GM18873 (cell line): ENCODE measurements around the gene ZNF598.

Experiments
- ATAC-seq: cut with Tn5 transposase; IDR thresholded peaks from one replicate; pipeline ENCODE4 v1.9.1; 2021; ENCODE audit warnings: mild to moderate bottlenecking, moderate library complexity, moderate number of reproducible peaks; ENCODE audit not compliant: unreplicated experiment, low FRiP score

Gene ZNF598

DNA sequence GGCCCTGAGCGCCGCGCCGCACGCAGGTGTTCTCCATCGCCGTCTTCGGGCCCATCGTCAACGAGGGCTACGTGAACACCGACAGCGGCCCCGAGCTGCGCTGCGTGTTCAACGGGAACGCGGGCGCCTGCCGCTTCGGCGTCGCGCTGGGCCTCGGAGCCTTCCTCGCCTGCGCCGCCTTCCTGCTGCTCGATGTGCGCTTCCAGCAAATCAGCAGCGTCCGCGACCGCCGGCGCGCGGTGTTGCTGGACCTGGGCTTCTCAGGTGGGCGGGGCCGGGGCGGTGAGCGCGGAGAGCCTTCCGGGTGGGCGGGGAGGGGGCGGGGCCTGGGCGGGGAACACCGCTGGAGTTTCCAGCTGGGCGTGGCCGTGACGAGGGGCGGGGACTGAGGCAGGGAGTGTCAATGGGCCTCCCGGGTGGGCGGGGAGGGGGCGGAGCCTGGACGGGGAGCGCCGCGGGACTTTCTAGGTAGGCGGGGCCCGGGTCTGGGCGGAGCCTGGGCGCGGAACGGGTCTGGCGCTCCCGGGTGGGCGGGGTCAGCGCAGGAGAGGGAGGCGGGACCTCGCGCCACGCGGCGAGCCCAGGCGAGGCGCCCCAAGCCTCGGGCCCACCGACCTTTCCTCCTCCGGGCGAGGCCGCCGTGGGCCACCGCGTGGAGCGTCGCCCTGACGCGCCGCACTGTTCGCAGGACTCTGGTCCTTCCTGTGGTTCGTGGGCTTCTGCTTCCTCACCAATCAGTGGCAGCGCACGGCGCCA, 17.5 kb downstream of the ZNF598 start:
- ATAC-seq = no peak

DNA sequence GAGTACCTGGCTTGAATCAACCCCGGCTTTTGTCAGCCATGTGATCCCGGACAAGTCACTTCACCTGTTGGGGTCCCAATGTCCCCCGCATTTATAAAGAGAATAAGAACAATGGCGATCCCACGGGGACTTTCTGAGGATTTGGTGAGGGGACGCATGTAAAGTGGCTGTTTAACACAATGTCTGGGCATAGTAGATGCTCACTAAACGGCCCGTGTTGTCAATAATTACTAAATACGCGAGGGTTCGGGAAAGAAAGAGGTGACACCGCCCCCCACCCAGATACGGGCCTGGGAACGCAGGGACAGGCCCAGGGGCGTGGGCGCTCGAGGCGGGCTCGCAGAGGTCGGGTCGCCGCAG, 18.1 kb downstream of the ZNF598 start:
- no peak for ATAC-seq

DNA sequence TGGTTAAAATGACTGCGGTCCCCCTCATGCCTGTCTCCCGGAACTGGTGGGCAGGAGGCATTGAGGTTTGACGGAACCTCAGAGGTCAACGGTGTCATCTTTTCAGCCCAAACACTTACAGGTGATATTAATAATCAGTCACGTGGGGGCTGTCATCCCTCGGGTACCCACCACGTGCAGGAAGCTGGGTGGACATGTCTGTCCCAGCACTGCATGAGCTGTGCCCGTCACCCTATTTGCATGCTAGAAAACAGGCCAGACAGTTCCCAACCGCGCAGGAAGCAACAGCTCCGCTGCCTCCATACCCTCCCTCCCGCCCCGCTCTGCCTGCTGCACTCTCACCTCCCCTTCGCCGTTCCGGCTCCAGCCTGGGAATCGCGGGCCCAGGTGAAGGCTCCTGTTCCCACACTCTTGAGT, 18.5 kb downstream of the ZNF598 start:
- peak; percentile 43 for ATAC-seq

DNA sequence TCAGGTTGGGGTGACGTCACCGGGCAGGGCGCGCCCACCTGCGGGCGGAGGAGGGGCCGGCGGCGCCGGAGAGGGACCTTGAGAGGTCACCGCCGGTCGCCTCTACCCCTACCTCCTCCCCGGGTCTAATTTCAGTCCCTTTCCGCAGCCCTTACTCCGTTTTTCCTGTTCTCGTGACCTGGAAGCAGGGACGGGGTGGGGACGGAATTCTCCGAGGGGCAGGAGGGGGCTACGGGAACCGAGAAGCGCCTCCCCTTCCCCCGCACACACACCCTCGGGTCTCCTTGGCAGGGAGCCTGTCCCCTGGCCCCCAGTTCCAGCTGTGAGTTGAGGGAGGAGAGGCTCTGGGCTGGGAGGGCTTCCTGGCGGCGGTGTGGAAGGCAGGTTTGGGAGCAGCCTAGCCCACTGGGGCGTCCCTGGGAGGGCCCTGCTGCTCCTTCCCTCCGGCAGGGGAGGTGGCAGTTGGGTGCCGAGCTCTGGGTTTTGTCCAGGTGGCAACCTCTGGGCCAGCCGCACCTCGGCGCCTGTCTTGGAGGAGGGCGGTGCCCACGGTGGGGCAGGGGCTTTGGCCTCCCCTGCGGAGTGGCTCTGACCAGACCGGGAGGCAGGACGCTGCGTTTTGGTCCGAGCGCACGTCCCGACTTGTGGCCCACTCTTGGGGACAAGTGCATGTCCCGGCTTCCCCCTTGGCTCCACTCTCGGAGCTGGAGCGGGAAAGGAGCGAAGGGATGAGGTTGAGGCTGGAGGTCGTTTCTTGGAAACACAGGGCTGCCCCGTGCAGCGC, 19.1 kb downstream of the ZNF598 start:
- ATAC-seq = no peak

DNA sequence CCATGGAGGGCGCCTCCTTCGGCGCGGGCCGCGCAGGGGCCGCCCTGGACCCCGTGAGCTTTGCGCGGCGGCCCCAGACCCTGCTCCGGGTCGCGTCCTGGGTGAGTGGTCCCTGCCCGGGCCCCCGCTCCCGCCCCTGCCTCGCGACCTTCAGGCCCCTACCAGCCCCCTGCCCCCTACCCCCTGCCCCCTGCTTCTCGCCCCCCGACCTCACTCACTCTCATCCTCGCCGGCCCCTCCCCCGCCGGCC, 19.6 kb downstream of the ZNF598 start:
- no peak for ATAC-seq

DNA sequence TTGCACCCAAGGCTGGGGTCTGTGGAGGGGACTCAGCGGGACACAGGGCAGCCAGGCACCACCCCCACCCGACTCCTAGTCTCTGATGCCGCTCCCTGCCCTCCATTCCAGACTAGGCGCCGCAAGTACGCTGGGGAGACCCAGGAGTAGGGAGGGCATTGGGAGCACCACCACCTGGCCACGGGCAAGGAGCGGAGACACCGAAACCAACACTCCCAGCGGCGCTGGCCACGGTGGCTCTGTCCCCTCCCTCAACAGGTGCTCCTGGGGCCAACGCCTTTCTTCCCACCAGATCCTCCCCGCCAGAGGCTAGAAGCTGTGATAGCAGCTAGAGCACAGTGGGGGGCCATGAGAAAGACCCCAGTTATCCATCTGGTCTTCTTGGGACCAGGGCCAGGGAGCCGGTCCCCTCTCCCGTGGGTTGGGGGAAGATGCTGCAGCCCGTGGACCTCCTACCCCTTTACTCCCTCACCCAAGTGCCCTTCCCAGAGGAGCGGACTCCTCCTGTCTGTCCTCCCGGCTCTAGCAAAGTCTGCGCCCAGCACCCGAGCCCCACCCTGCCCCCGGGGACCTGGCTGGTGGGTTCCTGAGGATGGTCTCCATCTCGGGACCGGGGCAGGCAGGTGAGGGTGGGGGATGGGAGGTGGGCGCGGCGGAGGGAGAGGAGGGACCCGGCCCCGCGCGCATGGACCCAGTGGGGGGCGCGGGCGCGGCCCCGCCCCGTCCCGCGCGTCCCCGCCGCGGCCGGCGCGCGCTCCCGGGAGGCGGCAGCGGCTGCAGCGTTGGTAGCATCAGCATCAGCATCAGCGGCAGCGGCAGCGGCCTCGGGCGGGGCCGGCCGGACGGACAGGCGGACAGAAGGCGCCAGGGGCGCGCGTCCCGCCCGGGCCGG, 20.2 kb downstream of the ZNF598 start, which contains the start of gene SYNGR3:
SYNGR3 (plus strand) TSS at position 762 of the 892 bp plus-strand sequence. CDS start 133 bp downstream, outside the sequence.
- no peak for ATAC-seq

DNA sequence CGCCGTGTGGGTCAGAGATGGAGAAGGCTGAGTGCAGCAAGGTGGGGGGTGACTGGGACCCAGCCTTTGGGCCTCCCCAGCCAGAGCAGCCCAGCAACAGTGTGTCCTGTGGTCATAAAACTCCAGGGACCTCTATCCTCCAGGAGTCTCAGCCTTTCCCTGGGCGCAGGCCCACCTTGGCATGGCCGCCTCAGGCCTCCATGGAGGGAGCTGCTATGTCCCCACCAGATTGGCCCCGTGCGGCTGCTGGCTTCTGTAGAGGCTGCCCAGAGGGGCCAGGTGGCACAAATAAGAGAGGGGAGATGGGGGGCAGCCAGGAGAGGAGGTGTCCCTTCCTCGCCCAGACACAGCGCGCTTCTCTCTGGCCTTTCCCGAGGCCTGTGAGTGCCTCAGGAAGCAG, 22.4 kb downstream of the ZNF598 start:
- ATAC-seq = no peak

DNA sequence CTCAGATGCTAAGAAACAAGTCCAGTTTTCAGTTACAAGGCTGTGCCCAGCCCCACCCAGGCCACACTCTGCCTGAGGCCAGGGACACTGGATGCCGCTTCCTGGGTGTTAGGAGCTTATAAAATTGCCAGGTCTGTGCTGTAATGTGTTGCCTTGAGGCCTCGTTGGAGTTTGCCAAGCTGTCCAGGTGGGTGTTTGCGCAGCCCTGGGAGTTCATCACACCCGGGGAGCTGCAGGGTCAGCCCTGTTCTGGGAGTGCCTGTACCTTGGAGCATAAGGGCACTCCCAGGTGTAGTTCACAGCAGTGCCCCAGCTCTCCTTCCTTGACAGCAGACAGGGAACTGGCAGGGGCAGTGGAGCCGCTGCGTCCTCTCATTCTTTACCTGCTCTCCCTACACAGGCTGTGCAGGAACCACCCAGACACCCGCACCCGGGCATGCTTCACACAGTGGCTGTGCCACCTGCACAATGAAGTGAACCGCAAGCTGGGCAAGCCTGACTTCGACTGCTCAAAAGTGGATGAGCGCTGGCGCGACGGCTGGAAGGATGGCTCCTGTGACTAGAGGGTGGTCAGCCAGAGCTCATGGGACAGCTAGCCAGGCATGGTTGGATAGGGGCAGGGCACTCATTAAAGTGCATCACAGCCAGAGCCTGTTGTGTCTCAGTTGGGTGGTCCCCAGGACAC, 24.0 kb downstream of the ZNF598 start:
- ATAC-seq = no peak

DNA sequence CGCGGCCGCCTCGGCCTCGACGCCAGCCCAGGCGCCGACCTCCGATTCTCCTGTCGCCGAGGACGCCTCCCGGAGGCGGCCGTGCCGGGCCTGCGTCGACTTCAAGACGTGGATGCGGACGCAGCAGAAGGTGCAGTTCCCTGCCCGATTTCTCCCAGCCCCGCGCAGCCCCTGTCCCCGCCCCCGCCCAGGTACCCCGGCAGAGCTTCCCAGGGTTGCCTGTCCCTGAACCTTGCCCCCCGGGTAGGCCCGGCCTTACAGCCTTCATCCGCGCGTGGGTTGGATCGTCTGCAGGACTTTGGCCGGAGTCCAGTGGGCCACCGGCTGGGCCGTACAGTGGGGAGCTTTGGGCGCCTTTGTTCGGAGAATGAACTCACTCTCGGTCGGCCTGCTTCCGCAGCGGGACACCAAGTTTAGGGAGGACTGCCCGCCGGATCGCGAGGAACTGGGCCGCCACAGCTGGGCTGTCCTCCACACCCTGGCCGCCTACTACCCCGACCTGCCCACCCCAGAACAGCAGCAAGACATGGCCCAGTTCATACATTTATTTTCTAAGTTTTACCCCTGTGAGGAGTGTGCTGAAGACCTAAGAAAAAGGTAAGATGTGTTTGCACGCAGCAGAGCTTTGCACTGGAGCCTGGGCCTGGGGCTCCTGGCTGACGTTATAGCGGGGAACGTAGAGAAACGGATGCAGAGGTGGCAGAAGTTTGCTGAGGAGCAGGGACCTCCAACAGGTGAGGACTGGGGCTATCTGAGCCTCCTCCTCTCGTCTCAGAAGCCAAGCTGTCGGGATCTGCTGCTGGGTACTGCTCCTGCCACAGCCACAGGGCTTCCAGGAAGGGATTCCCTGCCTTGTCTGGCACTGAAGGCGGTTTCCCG, 25.0 kb downstream of the ZNF598 start:
- ATAC-seq = no peak

DNA sequence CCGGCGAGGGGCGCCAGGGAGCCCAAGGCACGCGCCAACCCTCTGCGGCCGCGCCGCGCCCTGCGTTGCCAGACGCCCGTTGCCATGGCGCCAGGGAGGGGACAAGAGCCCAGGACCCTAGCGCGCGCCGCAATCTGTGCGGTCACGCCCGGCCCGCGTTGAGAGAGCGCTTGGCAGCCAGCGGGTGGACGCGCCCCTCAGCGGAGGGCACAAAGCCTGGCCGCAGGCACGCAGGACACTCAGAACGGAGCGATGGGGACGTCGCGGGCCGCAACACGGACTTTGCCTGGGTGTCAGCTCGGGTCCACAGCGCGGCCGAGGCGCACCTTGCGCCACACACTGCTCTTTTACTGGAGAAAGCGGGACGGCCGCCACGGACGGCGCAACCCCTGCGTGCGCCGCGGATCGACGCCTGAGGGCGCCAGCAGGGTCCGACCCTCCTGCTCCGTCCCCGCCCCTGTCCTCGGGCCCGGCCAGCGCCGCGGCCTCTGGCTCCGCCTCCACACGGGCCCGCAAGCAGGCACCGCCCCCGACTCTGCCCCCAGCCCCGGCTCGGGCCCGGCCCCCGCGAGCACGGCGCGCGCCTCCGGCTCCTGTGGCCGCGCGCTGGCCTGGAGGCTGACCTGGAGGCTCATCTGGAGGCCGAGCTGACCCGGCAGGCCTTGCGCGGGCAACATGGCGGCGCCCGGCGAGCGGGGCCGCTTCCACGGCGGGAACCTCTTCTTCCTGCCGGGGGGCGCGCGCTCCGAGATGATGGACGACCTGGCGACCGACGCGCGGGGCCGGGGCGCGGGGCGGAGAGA, 25.9 kb downstream of the ZNF598 start, which contains the start of gene GFER:
GFER (plus strand) TSS at position 650 of the 803 bp plus-strand sequence; CDS start at position 676, 26 bp downstream.
- ATAC-seq = peak; percentile 53

DNA sequence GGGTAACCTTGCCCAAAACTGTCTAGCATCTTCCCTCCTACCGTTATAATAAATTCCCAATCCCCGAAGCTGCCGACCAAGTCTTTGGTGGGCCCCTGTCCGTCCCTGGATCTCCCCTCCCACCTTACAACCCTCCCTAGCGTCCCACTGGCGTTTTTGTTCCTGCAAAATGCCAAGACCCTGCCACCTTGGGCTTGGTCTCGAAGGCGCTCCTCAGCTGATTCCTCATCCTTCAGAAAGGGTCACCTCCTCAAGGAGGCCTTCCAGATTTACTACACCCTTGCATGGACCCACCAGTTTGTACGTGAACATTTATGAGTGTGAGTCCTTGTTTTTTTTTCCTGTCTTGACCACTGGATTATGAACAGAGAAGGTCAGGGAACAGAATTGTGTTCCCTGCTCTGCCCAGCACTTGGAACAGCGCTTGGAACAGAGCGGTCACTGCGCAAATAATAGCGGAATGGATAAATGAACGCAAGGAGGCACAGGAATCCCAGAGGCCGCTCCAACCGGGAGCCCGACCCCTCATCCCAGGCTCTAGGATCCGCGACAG, 26.6 kb downstream of the ZNF598 start:
- no peak for ATAC-seq

DNA sequence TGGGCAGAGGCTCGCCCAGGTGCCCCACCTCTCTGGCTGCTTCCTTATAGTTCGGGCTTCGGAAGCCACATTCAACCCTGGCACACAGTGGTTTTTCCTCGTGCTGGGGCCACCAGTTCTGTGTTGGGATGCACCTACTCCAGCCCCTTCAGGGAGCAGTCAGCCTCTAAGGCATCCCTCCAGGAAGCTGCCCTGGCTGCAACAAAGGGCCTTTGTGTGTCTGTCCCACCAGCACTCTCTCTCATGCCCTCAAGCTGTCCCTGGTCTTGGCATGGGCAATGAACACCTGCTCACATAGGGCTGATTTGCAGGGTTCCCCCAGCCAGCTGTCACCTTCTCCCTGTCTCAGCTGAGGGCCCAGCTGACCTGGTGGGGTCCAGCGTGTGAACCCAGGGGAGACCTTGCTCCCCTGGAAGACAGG, 27.6 kb downstream of the ZNF598 start:
- no peak for ATAC-seq

DNA sequence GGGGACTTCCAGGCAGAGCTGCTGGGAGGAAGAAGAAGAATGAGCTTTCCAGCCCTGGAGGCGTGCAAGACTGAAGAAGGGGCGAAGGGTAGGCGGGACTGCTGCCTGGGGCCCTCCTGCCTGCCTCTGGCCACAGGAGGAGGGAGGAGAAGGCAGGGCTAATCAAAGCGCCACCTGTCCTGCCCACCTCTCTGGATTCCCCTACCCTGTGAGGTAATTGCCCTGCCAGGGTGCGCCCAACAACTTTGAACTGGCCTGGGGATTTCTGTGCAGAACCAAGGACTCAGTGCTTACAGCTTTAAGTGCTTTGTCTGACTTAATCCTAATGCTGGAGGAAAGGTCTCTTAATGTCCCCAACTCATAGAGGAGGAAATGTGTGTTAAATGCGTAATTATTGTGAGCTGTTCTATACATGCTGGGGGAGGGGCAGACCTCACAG, 28.2 kb downstream of the ZNF598 start, which contains the start of gene NOXO1:
NOXO1 (minus strand) TSS at position 72 of the 439 bp plus-strand sequence. CDS start 290 bp downstream, outside the sequence.
- ATAC-seq = no peak

DNA sequence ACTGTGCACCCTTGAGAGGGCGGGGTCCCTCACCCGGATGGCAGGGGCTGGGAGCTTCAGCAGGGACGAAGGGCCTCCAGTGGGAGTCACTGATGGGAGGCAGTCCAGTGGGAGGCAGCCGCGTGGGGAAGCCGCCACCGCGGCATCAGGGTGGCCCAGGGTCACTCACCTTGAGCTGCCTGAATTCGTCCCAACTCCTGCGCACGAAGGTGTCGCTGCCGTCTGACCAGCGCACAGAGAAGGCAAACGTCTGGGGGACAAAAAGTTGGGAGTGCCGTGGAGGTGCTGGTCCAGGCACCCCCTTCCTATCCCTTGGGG, 28.9 kb downstream of the ZNF598 start:
- no peak for ATAC-seq

DNA sequence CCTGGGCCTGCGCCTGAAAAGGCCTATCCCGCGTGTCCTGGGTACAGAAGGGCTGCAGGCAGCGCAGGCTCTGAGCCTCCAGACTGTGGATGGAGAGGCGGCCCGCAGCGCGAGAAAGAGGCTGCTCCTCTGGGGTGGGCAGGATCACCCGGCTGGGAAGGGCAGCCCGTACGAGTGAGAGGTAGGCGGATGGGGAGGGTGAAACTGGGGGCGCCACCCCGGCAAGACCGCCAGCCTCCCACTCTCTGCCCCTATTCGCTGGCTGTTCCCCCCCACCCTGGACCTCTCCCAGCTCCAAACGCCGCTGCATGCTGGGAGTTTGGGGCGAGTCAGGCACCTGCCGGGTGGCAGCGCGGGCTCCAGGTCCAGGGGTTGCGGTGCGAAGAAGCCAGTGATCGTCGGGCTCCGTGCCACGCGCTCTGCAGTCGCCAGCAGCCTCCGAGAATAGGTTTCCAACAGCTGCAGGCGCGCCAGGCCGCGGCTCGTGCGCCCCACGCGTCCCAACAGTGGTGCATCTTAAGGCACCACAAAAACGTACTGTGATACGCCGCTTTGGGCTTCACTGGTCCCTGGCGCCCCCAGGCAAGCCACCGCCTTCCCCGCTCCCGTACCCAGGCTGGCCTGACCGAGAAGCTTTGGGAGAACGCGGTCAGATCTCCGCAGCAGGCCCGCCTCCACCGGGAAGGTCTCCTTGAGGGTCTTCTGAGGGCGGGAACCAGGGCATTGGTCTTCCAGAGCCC, 29.4 kb downstream of the ZNF598 start:
- no peak for ATAC-seq

DNA sequence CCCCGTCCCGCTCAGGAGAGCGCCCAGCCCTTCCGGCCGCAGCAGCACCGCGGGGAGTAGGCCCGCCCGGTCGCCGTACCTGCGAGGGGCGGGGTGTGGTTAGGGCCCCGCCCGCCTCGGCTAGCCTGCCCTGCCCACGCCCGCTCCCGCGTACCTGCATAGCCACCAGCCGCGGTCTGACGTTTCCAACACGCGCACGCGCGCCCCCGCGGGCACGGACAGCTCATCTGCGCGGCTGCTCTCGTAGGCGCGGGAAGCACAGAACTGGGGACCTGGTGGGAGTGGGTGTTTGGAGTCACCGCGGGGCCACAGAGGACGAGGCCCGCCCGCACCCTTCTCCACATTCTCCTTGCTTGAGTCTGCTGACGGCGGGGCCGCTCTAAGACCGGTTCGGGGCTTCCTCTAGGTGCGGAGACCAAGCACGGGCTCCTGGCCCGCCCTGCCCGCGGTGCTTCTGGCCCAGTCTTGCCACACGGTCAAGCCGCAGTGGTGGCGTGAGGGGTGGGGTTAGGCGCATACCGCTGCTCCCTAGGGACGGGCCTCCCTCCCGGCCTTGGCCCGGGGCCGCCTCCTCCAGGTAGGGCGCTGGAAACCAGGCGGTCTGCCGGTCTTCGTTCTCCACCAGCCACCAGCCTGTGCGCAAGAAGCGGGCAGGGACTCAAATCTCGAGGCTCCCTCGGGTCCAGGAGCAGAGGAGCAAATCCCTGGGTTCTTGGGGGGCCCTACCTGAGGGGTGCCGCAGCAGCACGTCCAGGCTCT, 30.2 kb downstream of the ZNF598 start:
- ATAC-seq = no peak
